K562 (cell line): ENCODE data around the gene MBLAC2. TPM values are rescaled to one million over a fixed set of nuclear protein-coding genes. Genes with fewer than 3 reads are reported as not detected.
A peak's percentile ranks its signal among the peaks of the same experiment; 100 is the strongest.

Source experiments
- BCOR ChIP-seq: fragments of 450-650 bp; IDR thresholded peaks from 2 replicates; pipeline ENCODE4 v1.6.1; 2016
- CBX2 ChIP-seq: fragments of 200-600 bp; sonication (generic); IDR thresholded peaks from one replicate; pipeline ENCODE4 v1.6.1; 2012; ENCODE audit warnings: mild to moderate bottlenecking, low read length, inconsistent platforms; ENCODE audit not compliant: insufficient read depth, poor library complexity, severe bottlenecking
- FOXA1 ChIP-seq: fragments of 450-650 bp; IDR thresholded peaks from 2 replicates; pipeline ENCODE4 v1.6.1; 2016; ENCODE audit warnings: mild to moderate bottlenecking, borderline replicate concordance
- FUS ChIP-seq: fragments of 200-400 bp; formaldehyde crosslinking; optimal IDR thresholded peaks from 2 replicates; pipeline ENCODE3; 2017; ENCODE audit warnings: low read depth, low read length
- MAFG ChIP-seq: fragments of 450-650 bp; conservative IDR thresholded peaks from 2 replicates; pipeline ENCODE4 v1.6.1; 2016; ENCODE audit warnings: missing genetic modification characterization, missing compliant biosample characterization
- MECOM ChIP-seq: fragments of 250-450 bp; sonication (Bioruptor Pico); IDR thresholded peaks from 2 replicates; pipeline ENCODE4 v1.8.0; 2022; ENCODE audit warnings: inconsistent platforms
- TSC22D4 ChIP-seq: fragments of 450-650 bp; IDR thresholded peaks from 2 replicates; pipeline ENCODE4 v1.6.1; 2016; ENCODE audit warnings: missing genetic modification characterization, missing biosample characterization, control low read depth
- ZFX ChIP-seq: sonication (generic); formaldehyde crosslinking; IDR thresholded peaks from 2 replicates; pipeline ENCODE4 v1.8.0; 2022; ENCODE audit warnings: mild to moderate bottlenecking, missing genetic modification reagents, moderate library complexity
- ZNF277 ChIP-seq: fragments of 250-450 bp; sonication (Bioruptor Pico); IDR thresholded peaks from 2 replicates; pipeline ENCODE4 v1.8.0; 2022; ENCODE audit warnings: inconsistent platforms, mild to moderate bottlenecking, moderate library complexity, borderline replicate concordance
- ZNF407 ChIP-seq: fragments of 450-650 bp; IDR thresholded peaks from 2 replicates; pipeline ENCODE4 v1.6.1; 2016; ENCODE audit warnings: low read depth
- ZNF699 ChIP-seq: fragments of 250-450 bp; sonication (Bioruptor Pico); IDR thresholded peaks from 2 replicates; pipeline ENCODE4 v1.8.0; 2021; ENCODE audit warnings: mild to moderate bottlenecking, moderate library complexity; ENCODE audit not compliant: insufficient replicate concordance
- polyA plus RNA-seq, 8 experiments: library from polyadenylated mRNA; depleted of rRNA in 4 of 8; stranded (reverse) in 5 of 8; unstranded in 3 of 8; fragments of >200 nt; fragmentation: Nextera tagmentation in 2 of 8; fragmentation: Illumina TruSeq in 1 of 8; extraction: Ambion mirVana in 2 of 8; extraction: Trizol in 1 of 8; gene quantifications; 2 replicates each; pipeline versions ENCODE4 v1.2.1 to v1.2.3, GENCODE V29; 2011 to 2014; ENCODE audit warnings: inconsistent platforms in 1 of 8, missing spikeins in 1 of 8
- total RNA-seq, 7 experiments: library from RNA; depleted of rRNA in 6 of 7; stranded (reverse); fragments of >200 nt in 6 of 7; fragmentation: Illumina TruSeq in 2 of 7; extraction: Trizol in 2 of 7; gene quantifications; 2 replicates each; pipeline versions ENCODE4 v1.2.1 to v1.2.3, GENCODE V29; 2011 to 2021; ENCODE audit warnings: low replicate concordance in 1 of 7
- TF ChIP-seq, protein P1 (sequence below), 2 experiments: fragments of 450-650 bp; IDR thresholded peaks; 2 replicates each; pipeline ENCODE4 v1.6.1; 2018; ENCODE audit warnings: mild to moderate bottlenecking in 2 of 2, low read depth in 1 of 2; ENCODE audit not compliant: partially characterized antibody in 2 of 2

Gene MBLAC2
- total and polyA plus RNA-seq, 9 of the 15 experiments (the other 6 are each of a cell fraction or from before 2014, with no cell fraction given): 2.4 to 13.1 (median 10.3) TPM

GRCh38 chr5:90409318-90410177 lies 65.0 kb downstream of the MBLAC2 start, which contains the start of gene CETN3 (continued):
- TF ChIP-seq ZNF407 (no peak), FUS (no peak), ZNF699 (CRISPR knock-in tag) (no peak), TSC22D4 (tag) (no peak), FOXA1 (no peak), MECOM (CRISPR knock-in tag) (no peak), BCOR (no peak), ZNF277 (CRISPR knock-in tag) (no peak), ZFX (CRISPR knock-in tag) (peak; percentile 85), CBX2 (no peak), MAFG (tag) (no peak)
- TF ChIP-seq, protein P1, sequence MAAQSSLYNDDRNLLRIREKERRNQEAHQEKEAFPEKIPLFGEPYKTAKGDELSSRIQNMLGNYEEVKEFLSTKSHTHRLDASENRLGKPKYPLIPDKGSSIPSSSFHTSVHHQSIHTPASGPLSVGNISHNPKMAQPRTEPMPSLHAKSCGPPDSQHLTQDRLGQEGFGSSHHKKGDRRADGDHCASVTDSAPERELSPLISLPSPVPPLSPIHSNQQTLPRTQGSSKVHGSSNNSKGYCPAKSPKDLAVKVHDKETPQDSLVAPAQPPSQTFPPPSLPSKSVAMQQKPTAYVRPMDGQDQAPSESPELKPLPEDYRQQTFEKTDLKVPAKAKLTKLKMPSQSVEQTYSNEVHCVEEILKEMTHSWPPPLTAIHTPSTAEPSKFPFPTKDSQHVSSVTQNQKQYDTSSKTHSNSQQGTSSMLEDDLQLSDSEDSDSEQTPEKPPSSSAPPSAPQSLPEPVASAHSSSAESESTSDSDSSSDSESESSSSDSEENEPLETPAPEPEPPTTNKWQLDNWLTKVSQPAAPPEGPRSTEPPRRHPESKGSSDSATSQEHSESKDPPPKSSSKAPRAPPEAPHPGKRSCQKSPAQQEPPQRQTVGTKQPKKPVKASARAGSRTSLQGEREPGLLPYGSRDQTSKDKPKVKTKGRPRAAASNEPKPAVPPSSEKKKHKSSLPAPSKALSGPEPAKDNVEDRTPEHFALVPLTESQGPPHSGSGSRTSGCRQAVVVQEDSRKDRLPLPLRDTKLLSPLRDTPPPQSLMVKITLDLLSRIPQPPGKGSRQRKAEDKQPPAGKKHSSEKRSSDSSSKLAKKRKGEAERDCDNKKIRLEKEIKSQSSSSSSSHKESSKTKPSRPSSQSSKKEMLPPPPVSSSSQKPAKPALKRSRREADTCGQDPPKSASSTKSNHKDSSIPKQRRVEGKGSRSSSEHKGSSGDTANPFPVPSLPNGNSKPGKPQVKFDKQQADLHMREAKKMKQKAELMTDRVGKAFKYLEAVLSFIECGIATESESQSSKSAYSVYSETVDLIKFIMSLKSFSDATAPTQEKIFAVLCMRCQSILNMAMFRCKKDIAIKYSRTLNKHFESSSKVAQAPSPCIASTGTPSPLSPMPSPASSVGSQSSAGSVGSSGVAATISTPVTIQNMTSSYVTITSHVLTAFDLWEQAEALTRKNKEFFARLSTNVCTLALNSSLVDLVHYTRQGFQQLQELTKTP (IDR thresholded peaks at IDR 0.05; ENCODE audit: low read depth in 1 of 2, partially characterized antibody in 2 of 2): peak in 1 of 2 experiments; percentile 60
